ENCODE results near the gene TTC34.

GRCh38 chr1:2645776-2646175 is 155.7 kb downstream of the TTC34 start:
- TF ChIP-seq EZH2phosphoT487 (IDR thresholded peaks at IDR 0.05; ENCODE audit: insufficient read depth, low read depth) (no peak), EZH2 (IDR thresholded peaks at IDR 0.05; ENCODE audit: insufficient read depth, poor library complexity, severe bottlenecking) (no peak)

All from GM23248 (cell line).